ENCODE results near the gene TARP.
"Not testable (repeated sequence)": the region's sequence is repeated elsewhere in the genome, so short reads cannot be mapped to it uniquely, and the experiment has no call there.

The TARP gene

DNA sequence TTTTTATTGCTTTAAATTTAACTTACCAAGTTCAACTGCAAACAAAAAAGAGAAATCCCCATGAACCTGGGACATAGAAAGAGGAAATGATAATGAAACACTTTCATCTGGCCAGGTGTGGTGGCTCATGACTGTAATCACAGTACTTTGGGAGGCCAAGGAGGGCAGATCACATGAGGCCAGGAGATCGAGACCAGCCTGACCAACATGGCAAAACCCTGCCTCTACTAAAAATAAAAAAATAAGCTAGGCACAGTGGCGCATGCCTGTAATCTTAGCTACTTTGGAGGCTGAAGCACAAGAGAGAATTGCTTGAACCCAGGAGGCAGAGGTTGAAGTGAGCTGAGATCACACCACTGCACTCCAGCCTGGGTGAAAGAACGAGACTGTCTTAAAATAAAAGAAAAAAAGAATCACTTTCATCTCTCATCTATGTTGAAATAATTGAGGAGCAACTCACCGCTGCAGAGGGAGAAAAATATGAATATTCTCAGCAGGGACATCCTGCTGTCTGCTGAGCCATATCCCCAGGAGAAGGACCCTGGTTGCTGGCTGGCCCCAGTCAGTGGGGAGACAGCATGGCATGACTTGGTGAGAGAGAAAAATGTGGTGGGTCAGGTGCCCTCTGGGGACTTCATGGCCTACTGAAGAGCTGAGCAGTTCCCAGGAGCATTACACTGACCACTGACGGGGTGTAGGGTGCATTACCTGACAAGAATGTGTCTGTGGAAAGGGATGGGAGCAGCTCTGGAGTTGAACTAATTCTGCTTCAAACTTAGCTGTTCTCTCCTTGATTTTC, 22.8 kb upstream of the TARP start:
- no peak for DNase-seq

DNA sequence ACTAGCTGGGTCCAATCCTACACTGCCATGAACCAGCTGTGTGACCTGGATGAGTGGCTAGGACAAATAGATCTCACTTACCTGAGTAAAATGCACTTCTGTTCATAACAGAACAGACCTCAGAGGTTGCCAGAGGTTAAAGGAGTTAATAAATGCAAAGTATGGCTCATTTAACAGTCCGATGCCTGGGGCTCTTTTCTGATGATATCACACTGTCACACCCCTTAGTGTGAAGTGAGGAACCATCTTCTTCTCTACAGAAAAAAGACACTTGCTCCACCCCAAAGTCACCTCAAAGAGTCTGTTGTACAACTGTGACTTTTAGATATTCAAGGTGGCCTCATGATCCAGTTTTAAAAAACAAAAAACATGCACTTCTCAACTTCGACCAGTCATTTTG, 21.5 kb upstream of the TARP start:
- DNase-seq, result no peak

DNA sequence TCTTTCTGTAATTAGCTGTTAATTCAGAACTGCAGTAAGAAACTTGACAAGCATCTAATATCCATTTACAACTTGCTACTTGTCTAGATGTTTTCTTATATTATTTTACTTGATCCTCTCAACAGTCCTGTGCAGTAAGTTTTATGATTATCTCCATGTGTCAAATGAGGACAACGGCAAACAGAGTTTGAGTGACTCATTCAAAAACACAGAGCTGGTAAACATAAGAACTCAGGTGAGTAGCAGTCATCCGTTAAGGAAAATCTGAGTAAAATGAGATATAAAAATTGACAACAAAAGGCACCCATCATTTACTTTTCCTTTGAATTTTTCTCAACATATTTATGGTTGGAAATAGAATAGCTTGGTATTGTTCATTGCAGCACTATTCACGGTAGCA, 19.0 kb upstream of the TARP start:
- no peak for DNase-seq

DNA sequence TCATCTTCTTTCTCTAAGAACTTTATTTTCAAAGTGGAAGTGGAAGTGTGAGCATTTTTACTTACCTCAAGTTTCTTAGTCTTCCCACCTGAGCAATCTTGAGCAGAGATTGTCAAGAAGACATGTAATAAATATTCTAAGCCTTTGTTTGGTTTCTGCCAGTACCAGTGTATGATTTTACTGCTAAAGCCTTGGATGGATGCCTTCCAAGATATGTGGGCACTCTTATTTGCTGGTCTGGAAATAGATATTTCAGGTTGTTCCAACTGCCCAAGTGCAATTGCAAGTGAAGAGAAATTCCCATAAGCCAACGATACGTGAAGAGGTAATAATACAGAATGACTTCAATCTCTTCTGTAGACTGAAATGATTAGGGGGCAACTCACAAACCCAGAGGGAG, 18.2 kb upstream of the TARP start:
- DNase-seq, result no peak

DNA sequence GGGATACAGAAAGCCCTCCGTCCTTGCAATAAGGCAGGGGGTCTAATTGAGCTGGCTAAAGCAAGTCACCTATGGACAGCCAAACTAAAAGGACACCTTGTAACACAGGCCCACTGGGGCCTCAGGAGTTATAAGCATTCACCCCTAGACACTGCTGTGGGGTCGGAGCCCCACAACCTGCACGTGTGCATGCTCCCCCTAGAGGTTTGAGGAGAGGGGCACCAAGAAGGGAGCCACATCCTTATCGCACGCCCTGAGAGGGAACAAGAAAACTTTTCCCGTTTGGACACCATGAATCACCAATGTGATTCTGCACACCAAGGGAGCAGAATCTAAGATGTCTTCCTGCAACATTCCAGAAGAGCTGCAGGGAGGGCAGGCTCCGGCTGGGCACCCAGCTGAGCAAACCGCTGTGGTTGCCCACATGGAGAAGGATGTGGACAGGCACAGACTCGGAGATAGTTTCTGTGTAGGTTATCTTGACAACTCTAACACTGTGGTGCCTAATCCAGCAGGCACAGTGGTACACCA, 17.7 kb upstream of the TARP start:
- no peak for DNase-seq

DNA sequence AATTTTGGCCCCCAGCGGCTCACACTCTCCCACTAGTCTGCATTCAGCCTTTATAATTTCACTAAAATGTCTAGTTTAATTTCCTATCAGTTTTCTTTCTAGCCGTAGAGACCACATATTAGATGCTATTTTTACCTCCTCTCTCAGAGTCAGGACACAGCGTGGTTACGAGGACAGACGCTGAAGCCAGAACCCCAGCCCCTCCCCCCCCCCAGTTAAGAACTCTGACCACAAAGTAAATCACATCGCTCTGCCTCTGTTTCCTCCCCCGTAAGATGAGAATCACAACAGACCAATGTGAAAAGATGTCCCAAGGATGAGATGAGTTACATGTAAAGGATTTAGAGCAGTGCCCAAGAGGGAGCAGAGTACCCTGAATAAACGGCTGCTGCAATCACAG, 11.1 kb upstream of the TARP start:
- no peak for DNase-seq

DNA sequence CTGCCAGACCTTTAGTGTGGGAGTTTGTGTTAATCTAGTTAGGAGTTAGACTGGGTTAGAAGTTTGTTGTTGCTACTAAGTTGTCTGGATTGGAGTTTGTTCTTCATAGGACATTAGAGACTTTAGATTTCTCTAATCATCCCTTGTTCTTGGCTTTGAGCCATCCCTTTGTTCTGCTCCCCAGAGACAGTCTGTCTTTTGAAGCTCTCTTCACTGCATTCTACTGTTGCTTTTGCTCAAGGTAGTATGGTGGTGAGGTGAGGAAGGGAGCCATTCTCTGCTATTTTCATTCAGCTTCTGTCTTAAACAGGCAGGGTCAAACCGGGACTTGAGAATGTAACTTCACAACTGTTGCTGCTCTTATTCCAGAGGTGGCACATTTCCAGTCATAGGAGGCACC, 10.4 kb upstream of the TARP start:
- DNase-seq, result no peak

DNA sequence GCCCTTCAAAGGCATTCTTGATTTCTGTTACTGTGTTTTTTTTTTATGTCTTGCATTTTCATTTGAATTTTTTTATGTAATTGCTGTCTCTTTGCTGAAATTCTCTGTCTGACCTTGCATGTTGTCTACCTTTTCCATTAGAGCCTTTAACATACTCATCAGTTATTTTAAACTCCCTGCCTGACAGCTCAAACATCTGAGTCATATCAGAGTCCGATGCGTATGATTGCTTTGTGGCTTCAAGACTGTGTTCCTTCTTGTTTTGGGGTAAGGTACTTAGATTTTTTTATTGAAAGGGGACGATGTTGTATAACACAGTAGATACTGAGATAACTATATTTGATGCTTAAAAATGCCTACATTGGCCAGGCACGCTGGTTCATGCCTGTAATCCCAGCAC, 9.7 kb upstream of the TARP start:
- DNase-seq, result no peak

DNA sequence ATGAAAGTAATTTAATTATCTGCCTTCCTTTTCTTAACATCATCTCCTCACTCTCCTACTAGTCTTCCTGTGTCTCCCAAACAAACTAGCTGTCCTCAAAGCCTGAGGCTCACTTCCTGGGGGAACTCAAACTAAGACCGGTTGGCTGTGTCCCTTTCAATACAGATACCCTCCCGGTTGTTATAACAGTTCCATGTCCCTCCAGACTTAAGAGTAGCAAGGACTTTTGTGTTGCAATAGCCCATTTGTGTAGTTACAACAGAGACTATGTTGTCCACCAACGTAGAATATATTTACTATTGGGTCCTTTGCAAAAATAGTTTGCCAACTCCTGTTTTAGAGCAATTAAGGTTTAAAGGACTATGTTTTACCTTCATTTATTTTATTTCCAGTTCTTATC, 8.6 kb upstream of the TARP start:
- DNase-seq, result no peak

DNA sequence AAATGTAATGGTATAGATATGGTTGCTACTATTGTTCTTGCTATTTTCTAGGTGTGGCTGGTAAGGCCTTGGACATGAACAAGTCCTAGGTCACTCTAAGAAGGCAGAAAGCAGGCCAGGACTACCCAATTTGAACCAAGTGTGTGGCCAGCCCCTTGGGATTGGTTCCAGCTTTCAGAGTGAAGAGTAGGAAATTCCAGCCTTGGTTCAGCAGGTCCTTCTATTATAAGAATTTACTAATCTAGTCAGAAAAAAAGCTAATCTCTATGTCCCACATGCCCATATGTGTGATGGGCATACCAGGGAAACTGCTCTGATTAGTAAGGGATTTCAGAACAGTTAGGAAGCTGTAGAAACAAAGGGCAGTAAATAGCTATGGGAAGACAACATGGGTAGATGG, 7.8 kb upstream of the TARP start:
- no peak for DNase-seq

DNA sequence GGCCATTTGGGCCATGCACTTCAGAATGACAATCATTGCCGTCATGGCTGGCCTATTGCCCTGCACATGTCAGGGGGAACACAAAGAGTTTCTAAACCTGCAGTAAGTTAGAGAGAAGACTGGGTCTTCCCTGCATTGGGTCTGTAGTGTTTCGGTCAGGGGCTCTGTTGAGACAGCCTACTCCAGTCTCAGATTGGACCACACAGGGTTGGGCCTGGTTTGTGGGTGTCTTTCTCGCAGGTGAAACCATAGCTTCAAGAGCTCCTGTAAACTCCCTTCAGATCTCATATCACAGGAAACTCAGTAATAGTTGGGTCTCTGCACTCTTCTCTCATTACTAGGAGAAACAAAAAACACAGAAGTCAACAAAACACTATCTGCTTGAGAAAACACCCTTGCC, 7.3 kb upstream of the TARP start:
- DNase-seq, result no peak

DNA sequence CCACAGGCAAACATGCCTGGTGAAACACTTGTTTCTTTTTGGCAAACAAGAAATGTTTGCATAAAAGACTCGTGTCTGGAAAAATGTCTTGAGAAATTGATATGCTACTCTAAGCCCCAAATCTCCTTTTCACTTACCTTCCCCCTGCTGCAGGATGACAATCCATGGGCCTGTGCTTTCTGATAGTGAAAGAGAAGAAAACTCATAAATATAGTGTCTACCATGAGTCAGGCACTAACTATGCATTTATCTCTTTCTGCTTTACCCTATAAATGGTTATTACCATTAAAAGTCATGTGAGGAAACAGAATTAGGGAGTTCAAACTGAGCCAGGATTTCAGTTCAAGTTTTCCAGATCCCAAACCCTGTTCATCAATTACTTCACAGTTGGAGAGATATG, 6.6 kb upstream of the TARP start:
- DNase-seq, result no peak

DNA sequence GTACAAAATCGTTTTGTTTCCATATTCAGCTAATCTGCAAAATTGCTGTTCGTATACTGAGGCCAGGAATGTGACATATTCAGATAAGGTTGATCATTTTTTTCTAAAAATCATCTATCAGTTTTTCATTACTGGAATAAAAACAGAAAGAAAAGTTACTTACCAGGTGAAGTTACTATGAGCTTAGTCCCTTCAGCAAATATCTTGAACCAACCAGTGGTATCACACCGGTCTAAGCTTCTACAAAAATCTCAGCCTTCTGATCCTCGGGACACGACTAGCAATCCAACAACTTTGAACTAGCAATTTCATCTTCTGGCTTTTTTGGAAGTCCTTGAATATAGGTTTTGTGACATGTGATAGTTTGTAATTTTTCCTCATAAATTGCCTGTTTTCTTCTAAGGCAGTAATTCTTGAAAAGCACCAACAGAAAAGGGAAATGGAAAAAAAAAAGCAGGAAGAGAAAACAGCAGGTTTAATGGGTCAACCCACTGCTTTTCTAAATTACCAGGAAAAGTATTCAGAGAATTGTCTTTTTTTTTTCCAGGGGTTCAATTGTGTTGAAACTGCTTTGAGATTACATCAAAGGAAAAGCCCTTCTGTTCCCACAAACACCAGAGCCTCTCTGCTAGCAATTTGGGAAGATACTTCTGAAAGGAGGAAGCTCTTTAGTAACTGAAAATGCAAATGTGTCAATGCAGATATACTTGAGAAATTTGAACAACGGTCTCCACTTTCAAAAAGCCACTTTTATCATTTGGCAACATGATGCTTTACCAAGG, 2.9 kb upstream of the TARP start:
- no peak for DNase-seq

DNA sequence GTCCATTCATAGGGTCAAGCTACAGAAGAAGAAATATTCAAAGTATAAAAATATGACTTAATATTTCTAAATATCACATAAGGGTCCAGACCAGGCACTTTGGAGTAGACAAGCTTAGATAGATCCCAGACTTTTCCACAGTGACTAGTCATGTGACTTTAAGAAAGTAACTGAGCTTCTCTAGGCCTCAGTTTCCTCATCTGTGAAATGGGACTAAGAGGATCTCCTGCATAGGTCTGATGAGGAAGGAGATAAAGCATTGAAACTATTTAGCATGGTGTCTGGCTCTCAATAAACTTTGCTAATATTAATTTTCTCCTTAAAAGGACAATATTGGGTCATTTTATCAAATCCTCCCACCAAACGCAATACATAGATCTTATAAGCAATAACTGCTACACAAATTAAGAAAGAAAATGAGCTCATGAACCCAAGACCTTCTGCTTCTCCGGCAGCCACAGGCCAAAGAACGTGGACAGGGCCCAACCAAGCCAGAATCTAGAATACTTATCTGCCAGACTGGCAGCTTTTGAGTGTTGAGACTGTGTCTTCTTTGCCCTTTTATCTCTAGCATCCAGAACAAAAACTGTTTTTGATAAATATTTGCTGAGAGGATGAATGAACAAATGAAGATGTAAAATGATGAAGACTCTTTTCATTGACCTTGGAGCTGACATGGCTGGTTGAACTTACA, 1.6 kb upstream of the TARP start:
- DNase-seq, result no peak

DNA sequence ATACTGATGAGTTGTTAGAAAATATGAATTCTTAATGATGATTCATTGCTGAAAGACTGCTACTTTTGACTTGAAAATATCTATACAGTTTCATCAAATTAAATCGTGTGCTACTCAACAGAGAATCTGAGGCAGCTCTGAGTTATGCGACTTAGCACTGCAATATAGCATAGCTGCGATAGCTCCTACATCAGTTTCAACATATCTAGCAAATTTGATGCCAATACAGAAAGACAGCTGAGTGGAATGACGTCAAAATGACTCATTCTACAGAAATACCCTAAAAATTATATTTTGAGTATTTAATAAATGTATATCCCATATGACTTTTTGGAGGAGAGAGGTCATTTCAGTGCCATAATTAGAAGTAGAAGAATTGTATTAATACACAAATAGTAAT, 1.1 kb upstream of the TARP start:
- DNase-seq, result no peak

DNA sequence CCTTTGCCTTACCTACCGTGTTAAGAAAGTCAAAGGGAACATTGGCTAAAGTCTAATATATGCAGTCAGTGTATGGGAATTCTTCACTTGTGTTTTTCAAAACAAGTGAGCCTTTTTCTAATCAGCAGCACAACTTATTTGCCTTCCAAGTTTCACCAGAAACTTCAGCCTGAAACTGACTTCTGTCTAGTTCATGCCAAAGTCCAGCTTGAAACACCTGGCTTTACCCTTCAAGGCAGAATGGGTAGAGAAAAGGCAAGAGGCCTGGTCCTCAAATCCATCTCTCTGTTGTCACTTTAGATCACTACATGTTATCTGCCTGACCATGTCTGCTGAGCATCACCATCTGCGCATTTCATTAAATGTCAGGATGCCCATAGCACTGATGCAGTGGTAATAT, 3.0 kb downstream of the TARP start:
- not testable (repeated sequence) for DNase-seq

DNA sequence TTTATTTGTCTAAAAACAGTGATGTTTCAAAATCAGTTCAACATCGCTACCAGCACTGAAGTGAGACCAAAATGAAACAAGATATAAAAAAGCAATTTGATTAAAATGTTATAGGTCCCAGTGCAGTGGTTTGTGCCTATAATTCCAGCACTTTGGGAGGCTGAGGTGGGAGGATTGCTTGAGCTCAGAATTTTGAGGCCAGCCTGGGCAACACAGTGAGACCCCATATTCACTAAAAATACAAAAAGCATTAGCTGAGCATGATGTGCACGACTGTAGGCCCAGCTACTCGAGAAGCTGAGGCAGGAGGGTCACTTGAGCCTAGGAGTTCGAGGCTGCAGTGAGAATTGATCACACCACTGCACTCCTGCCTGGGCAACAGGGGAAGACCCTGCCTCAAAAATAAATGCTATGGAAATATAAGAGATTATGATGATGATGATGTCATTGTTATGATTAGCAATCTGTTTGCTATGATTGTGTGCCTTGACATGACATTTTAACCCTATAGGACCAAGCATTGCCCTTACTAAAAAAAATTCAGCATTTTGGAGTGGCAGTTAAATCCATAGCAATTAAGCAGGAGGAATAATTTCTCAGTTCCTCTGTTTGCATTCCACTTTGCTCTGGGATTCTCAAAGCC, 3.6 kb downstream of the TARP start:
- not testable (repeated sequence) for DNase-seq

DNA sequence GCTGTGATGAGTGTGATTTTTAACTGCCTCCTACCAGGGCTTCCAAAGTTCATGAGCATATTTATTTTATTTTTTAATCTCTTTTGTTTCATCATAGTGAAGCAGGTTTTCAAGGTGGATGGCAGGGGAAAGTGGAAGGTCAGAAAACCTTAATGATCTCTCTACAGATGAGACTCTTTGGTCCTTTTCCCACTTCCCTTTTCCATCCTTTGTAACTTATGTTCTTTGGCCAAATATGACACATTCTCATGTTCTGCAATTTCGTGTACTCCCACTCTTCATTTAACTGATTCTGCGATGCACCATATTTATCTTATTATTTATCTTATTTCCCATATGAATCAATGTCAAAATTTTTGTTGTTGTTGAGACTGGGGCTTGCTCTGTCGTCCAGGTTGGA, 7.5 kb downstream of the TARP start:
- DNase-seq, result not testable (repeated sequence)

DNA sequence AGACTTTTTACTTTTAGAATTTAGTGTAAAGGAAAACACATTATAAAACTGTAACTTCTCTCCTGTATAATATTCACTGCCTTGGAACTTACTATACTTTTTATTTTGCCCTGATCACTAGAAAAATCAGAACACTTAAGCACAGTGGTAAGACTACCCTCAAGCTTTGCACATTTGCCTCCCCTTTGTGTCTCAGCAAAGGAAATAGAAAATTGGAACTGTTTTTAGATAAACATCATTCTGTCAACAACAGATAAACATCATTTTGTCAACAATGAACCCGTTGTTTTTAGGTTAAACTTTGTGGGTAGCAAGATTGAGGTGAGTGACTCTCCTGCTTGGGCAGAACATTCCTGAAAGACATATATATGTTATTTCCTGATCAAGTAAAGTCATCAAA, 8.8 kb downstream of the TARP start:
- DNase-seq, result not testable (repeated sequence)

DNA sequence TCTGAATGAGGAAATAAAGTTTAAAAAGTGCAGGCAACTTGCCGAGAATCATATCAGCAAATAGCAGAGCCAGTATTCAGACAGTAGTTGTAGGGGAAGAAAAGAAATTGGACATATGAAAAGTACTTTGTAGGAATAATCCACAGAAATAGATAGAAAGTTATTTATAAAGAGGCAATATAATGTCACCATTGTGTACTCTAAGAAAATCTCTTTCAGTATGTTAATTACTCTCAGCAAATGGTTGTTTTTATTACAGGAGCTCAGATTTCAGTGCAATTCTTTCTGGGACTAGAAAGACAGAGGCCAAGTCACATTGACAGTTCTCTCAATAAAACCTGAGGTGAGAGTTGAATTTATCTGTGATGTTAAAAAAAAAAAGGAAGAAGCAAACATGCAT, 10.2 kb downstream of the TARP start:
- not testable (repeated sequence) for DNase-seq

DNA sequence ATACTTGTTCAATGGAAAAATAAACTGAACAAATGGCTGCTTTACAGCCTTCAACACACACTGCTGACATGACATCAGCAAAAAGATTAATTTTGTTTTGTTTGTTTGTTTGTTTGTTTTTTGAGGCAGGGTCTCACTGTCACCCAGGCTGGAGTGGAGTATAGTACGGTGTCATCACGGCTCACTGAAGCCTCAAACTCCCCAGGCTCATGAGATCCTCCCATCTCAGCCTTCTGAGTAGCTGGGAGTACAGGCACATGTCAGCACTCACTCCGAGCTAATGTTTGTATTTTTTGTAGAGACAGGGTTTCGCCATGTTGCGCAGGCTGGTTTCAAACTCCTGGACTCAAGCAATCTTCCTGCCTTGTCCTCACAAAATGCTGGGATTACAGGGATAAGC, 10.9 kb downstream of the TARP start:
- no peak for DNase-seq

DNA sequence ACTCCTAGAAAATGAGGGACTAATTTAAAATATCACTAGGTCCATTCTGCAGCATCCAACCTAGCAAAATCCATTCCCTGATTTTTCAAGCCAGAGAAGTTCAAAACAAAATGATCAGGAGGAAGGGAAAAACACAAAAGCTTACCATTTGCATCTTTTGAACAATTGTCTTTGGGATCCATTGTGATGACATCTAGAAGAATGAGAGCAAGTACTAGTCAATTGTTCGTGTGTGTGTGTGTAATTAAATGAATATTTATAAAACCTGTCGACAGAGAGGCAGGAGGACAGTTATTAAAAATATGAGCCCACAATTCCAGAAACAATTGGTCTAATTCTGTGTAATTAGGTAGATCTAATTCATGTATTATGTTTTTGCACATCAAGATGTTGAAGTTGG, 11.4 kb downstream of the TARP start:
- not testable (repeated sequence) for DNase-seq

DNA sequence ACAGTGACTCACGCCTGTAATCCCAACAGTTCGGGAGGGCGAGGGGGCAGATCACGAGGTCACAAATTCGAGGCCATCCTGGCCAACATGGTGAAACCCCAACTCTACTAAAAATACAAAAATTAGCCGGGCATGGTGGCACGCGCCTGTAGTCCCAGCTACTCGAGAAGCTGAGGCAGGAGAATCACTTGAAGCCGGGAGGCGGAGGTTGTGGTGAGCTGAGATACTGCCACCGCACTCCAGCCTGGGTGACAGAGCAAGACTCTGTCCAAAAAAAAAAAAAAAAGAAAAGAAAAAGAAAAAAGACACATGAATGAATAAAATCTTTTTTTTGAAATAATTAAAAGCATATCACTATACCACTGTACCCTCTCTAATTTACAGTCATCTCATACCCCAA, 11.8 kb downstream of the TARP start:
- DNase-seq, result not testable (repeated sequence)

Measured in CD4-positive, alpha-beta T cell treated with Interleukin-10 for 1 hour (primary cell).